Loucy (cell line): ENCODE results near the gene CCDC167.

Experiments used
- CTCF ChIP-seq: fragments of 200-600 bp; sonication (generic); conservative IDR thresholded peaks from 2 replicates; pipeline ENCODE4 v1.5.1; 2014; ENCODE audit warnings: mild to moderate bottlenecking, antibody characterized with exemption, low read length
- EZH2phosphoT487 ChIP-seq: fragments of 200-600 bp; IDR thresholded peaks from 2 replicates; pipeline ENCODE4 v1.6.1; 2018; ENCODE audit warnings: antibody characterized with exemption, mild to moderate bottlenecking, moderate library complexity, borderline replicate concordance

GRCh38 chr6:37522836-37523235 is 23.1 kb upstream of the CCDC167 start:
- no peak for TF ChIP-seq CTCF
- no peak for TF ChIP-seq EZH2phosphoT487
